Esophagus squamous epithelium (tissue), 4 donors: ENCODE results near the gene MRPS27.

Experiments
- CTCF ChIP-seq, 6 experiments: fragments of 450-650 bp in 4 of 6; fragments of 200-600 bp in 2 of 6; sonication (generic) in 2 of 6; IDR thresholded peaks; one replicate each; pipeline ENCODE4 v1.5.1; 2016 to 2019; ENCODE audit warnings: antibody characterized with exemption in 6 of 6, mild to moderate bottlenecking in 4 of 6, moderate library complexity in 4 of 6
- POLR2A ChIP-seq, 4 donors: fragments of 450-650 bp; IDR thresholded peaks; one replicate each; pipeline ENCODE4 v1.6.1; 2017; ENCODE audit warnings: antibody characterized with exemption in 4 of 4, mild to moderate bottlenecking in 4 of 4, moderate library complexity in 3 of 4

GRCh38 chr5:72359886-72360285 is 39.8 kb upstream of the MRPS27 start:
- TF ChIP-seq POLR2A (IDR thresholded peaks at IDR 0.05) = no peak
- TF ChIP-seq CTCF (IDR thresholded peaks at IDR 0.05) = no peak
